NCI-H82 treated with DMSO at 0.1 percent for 48 hours (cell line): ENCODE data around the gene CCR9.

Experiments used
- DNase-seq: peaks from one replicate; lab custom pipeline; 2025; ENCODE audit not compliant: unreplicated experiment; lab: John Stamatoyannopoulos, UW

The CCR9 gene

DNA sequence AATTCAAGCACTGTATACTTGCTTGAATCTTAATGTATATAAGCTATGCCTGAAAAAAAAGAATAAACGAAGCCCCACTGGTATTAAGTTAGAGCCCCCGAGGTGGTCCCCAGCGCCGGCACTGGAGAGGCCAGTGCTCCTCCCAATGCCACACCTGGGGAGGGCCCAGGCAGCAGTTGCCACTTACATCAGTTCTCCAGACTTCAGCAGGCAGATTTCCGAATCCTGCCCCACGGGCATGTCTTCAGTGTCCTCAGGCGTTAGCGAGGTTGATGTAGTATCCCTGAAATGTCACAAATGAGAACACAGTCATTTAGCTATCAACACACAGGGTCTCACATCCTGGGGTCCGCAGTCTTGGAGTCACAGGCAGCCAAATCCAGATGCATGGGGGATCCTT is 49.9 kb downstream of the CCR9 start:
- no peak for DNase-seq

DNA sequence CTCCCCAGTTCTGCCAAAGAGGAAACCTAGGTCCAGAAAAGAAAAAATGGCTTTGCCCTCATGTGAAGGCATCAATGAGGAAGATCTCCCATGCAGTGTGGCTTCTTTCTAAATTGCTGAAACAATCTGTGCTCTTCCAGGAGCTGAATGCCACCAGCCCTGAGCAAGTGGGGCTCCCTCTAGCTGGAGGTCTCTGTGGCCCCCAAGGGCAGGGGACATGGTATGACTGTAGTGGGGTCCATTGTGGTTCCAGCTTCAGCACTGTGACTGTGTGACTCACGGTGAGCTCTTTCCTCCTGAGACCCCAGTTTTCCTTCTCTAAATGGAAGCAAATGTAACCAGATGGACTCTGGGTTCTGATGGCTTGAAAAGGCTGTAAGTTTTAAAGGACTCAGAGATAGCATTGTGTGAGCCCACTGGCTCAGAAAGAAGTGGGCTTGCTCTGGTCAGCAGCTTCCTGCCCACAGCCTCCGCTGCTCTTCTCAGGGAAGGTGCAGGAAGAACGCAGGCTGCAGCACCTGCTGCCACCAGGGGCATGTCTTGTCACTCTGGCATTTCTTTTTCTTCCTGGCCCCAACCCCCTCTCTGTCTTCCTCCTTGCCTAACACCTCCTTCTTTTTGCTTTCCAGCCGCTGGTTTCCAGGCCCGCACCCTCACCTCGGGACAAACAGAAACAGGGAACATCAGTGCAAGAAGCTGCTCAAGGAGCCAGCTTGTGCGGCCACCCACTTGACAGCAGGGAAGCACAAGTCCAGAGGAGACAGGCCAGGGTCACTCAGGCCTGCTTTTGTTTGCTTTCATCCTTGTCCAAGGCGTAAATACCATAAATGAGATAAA is 51.1 kb downstream of the CCR9 start:
- no peak for DNase-seq

DNA sequence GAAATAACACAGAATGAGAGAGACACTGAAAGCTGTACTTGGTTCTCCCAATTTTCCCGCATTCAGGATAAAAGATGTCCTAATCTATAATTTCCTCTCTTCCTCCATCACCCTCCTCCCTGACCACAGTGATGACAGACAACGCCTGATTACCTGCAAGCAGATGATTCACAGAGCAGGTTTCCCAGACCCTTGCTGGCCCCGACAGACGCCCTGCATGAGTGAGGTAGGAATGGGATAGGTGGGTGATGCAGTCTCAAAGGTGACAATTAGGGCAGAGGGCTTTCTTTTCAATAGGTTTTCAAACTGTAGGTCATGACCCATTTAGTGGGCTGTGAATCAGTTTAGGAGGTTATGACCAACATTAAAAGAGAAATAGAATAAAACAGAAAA is 51.7 kb downstream of the CCR9 start:
- DNase-seq = no peak

DNA sequence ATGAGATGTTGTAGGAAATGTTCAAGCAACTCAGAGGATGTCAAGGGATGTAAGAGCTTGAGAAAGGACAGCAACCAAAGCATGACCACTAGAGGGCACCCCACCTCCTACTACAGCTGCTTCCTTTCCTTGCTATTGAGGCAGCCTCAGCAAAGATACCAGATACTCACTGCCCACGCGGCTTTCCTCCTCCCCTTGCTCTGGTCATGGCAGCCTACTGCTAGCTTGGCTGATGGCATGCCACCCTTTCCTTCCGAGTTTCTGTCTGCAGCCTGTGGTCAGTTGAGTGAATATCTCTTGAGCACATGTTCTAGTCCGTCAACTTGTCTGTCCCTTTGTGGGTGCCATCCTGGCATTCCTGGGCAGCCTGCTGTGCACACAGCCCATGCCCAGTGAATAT is 52.5 kb downstream of the CCR9 start:
- peak; percentile 52 for DNase-seq

DNA sequence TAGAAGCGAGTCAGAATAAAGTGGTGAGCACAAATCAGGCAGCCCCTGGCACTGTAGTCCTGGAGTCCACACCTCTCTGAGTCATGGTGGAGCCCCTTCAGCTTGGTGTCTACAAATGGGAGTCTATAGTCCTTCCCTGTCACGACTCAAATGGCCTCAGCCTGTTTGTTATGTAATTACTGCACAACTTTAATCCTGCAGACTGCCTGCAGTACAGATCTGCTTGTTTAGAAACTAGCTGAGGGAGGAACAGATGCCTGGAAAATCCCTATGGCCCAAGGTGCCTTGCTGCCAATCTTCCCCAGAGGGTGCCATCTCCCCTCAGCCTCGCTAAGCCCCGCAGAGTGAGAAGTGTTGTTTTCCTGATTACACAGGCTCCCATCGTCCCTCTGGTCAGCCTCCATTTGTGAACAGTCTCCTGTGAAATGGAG is 53.0 kb downstream of the CCR9 start:
- peak; percentile 32 for DNase-seq

DNA sequence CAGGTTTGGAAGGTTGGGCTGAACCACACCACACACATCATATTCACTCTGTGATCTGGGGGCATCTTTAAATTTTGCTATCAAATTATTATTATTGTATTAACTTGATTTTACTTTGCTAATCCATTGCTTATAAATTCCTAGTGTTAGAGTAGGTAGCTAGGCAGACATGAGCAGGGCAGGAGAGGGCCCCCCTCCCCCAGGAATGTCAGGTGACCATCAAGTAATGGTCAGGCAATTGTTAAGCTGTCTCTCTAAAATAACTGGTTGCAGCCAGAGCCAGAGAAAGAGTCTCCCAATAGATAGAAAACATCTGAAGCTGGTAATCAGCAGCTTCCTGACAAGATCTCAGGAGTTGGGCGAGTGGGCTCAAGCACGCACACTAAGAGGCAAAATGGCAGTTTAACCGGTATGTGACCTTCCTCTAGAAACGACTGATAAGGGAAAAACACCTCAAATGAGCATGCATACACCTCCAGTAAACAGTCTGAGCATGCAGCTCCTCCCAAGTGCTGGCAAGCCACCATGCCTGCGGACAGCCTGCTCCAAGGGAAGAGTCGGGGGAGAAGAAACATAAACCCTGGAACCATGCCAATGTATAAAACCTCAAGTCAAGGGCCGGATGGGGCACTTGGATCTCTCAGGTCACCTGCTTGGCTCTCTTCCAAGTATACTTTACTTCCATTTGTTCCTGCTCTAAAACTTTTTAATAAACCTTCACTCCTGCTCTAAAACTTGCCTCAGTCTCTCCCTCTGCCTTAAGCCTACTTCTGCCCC is 53.8 kb downstream of the CCR9 start:
- no peak for DNase-seq

DNA sequence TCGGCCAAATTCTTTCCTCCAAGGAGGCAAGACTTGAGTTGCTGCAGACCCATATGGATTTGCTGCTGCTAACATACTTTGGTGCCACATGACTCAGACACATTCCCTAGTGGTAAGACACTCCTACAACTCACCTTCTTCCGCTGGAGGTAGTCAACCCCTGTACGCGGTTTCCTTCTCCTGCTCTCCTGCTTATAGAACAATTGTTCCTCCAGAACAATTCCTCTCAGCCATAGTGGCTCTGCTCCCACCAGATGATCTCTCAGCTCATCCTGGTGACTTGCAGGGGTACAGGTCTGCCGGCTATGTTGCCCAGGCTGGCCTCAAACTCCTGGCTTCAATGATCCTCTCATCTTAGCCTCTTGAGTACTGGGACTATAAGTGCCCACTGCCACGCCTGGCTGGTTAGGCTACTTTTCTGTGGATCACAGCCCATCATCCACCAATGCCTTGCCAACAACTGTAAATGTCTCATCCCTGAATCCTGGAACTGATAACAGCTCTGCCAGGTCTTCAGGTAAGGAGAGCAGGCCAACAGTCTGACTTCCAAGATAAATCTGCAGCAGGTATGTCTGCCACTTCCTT is 54.5 kb downstream of the CCR9 start:
- DNase-seq = no peak

DNA sequence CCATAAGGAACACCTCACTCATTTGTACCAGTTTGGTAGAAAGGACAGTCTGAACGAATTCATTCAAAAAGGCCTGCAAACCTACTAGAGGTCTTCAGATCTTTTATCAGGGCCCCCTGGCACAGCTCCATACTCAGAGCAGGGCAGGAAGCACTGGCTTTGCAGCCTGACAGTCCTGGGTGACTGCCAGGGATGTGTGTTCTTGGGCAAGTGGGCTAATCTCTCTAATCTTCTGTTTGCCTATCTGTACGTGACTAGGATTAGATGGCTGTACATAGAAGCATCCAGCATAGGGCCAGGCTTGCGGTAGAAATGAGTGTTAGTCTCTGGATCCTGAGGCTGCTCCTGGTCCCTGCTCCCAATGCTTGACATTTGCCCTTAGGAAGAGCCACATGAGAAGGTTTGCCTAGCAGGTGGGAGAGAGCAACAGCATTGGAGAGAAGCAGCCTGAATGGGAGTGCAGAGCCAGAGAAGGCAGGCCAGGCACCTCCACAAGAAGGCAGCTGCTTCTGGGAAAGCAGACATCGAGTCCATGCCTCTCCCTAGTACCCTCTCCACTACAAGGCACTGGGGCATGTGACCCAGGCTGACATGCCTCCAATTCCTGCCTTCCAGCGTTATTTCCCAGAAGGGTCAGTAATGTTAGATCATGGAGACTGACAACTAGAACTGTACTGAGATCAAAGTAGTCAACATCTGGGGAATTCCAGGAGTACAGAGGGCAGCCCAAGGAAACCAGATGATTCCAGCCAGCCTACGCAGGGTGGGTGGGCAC is 55.9 kb downstream of the CCR9 start:
- DNase-seq = peak; percentile 65

DNA sequence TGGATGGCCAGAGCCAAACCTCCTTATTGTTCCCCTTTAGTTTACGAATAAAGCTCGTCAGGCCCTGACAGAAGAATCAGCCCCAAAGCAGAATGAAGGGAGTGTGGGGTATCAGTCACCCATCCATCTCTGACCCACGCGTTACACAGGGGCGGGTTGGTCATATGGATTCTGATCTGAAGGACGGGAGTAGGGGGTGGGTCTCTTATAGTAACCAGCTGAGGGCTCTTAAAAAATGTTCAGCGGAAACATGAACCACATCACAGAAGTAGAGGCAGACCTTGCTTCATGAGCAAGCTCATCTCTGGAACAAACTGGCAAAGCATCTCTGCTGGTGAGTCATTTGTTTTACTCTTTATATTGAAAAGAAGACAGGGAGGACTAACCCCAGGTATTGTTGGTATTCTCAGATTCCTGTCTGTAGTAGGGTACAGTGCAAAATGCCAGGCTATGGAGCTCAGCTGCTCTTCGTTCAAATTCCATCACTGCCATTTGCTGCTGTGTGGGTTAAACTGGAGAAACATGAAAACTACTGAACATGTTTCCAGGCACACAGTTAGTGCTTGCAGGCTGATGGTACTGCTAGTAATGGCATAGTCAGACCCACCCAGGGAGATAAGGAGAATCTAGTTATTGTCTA is 57.0 kb downstream of the CCR9 start, which contains the start of gene CXCR6:
Gene CXCR6, plus strand, starts transcription at position 258 of the 640 bp plus-strand sequence. CDS start 3,018 bp downstream, outside the sequence.
- DNase-seq = no peak

DNA sequence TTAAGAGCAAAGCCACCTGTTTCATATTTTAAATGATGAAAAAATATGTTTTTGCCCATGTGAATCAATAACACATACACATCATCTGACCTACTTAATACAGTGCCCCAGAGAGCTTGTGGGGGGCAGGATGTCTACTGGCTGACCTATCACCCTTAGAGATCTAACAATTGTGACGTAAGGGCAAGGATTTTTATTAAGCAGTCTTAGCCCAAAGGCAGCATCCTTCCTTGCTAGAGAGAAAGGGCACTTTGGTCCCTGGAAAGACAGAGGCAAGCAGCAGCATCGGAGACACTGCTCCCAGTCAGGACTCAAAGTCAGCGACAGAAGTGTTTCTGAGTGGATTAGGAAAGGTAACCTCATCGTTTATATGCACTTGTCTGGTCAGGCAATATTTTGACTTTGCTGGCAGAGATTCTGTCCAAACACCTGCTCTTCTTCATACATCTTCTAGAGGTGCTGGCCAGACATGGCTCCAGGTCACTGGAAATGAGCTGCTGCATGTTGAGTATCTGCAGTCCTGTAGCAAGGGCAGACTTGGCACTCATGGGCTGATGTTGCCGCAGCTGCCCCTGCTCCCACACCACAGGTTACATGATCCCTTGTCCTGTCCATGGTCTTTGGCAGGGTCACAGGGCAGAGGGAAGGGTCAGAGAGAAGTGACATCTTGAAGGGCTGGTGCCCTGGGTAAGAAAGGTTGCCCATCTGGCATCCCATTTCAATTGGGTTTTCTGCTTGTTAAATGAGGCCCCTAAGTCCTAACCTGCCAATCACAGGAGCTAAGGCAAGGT is 58.7 kb downstream of the CCR9 start:
- DNase-seq = no peak

DNA sequence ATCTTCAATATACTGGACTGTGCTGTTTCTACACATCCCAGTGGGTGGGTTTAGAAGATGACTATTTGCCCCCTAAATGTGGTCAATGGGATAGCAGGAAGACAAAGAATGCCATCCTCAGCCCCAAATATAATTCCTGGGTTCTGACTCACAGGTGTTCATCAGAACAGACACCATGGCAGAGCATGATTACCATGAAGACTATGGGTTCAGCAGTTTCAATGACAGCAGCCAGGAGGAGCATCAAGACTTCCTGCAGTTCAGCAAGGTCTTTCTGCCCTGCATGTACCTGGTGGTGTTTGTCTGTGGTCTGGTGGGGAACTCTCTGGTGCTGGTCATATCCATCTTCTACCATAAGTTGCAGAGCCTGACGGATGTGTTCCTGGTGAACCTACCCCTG is 60.0 kb downstream of the CCR9 start:
- no peak for DNase-seq

DNA sequence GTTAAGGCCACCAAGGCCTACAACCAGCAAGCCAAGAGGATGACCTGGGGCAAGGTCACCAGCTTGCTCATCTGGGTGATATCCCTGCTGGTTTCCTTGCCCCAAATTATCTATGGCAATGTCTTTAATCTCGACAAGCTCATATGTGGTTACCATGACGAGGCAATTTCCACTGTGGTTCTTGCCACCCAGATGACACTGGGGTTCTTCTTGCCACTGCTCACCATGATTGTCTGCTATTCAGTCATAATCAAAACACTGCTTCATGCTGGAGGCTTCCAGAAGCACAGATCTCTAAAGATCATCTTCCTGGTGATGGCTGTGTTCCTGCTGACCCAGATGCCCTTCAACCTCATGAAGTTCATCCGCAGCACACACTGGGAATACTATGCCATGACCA is 60.5 kb downstream of the CCR9 start:
- DNase-seq = no peak

DNA sequence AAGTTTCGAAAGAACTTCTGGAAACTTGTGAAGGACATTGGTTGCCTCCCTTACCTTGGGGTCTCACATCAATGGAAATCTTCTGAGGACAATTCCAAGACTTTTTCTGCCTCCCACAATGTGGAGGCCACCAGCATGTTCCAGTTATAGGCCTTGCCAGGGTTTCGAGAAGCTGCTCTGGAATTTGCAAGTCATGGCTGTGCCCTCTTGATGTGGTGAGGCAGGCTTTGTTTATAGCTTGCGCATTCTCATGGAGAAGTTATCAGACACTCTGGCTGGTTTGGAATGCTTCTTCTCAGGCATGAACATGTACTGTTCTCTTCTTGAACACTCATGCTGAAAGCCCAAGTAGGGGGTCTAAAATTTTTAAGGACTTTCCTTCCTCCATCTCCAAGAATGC is 61.0 kb downstream of the CCR9 start:
- no peak for DNase-seq

DNA sequence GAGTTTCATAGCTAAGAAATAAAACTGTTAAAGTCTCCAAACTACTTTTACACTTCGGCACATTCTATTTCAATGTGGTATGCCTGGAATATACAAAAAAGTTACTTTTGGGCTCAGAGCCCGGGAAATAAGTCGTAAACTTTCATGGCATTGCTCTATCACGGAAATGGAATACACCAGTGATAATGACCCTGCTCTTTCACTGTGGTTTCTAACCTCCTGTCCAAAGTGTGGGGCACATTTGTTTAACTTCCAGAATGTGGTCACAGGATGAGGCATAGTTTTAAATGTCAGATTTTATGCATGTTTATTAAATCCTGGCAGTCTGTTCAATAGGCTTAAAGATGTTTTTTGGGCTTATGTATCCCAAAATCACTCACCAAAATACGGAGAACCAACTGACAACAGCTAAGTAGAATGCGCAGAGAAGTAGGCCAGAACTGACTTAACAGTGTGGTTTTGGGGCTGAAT is 62.0 kb downstream of the CCR9 start:
- no peak for DNase-seq

DNA sequence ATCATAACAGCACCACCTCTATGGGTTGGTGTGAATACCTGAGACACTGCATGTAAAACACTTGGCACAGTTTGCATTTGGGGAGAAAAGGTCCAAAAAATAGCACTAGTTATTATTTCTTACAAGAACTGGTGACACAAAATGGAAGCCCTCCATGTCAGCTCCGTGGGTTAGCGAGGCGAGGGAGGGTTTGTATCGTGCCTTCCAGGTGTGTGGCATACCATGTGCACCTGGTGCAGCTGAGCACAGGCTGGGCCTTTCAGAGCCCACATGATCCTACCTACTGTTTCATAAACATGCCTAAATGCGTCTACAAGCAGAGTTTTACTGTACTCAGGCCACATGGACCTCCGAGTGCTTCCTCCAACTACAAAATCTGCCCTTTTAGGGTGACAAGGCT is 62.5 kb downstream of the CCR9 start:
- no peak for DNase-seq

DNA sequence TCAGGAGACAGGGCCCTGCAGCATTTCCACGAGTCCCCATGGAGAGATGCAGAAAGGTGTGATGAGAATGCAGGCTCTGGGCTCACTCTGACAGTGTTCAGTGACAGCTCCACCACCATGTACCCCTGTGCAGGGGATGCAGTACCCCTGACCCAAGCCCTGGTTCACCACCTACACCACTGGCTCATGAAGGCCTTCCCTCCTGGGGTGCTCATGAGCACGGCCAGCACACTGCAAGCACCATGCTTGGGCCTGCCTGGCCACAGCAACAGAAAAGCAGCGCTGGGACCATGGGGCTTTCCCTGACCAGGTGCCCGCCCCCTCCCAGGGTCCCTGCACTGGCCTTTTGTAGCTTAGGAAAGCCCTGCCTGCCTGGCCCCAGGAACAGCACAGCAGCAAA is 63.1 kb downstream of the CCR9 start:
- DNase-seq = no peak

DNA sequence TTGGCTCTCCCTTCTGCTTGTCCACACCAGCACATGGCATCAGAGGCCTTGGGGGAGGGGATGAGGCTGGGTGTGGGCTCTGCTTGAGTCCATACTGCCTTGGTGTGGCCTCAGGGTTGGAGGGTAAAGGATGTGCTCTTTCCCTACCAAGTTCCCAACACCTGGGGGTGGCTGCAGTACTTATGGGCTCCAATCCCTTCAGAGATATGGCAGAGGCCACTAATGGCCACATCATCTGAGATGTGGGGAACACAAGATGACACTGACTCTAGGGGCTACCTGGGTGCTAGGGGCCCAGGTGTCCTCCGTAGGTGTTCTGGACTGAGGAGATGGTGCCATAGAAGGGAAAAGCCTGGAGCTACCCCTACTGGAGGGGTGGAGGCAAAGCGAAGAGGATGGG is 63.8 kb downstream of the CCR9 start:
- DNase-seq = no peak

DNA sequence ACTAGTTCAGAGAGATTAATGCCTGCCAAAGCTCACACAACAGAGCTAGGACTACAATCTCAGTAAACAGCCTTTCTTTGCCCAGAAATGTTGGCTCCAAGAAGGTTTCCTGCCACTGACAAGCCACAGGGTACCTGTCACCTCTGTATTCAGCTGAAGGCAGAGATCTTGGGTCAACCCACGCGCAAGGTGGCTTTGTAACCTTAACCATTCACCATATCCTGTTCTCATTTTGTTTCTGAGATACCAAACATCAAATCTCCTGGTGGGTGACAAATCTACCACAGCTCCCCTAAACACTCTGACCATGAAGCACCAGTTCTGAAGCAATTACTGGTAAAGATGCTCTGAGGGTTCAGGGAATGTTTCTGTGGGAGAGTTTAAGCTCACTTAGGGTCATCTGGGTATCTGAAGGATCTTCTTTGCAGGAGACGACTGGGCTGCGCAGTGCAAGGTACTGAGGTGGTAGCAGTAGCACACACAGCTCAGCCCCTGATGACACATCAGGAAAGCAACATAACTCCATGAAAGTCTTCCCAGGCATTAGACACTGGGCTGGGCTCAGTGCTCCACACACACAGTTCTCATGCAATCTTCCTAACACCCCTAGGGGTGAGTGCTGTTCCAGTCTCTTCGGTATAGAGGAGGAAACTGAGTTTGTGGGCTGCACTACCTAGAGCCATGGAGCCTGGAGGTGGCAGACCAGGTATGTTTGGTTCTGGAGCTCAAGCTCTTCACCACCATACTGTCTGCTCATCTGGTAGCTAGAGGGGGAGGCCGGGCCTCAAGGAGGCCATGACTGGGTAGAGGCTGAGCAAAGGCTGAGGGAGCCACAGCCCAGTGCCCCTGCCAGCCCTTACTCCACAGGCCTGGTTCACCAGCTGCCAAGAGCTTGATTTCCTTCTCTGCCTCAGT is 64.6 kb downstream of the CCR9 start:
- DNase-seq = no peak

DNA sequence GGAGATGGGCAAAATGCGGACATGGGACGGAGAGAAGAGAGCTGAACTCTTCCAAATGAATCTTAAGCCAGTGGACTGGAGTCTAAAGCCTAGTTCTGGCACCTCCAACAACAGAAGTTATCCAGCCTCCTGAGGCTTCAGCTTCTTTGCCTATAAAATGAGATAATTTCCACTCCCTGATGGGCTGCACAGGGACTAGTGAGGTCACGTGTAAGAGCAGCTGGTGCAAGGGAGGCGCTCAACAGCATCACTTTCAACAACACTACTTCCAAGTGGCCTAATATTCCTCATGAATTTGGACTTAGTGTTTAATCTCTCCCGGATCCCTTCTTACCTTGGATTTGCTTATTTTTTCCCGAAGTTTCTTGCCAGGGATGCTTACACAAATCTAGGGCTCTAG is 65.6 kb downstream of the CCR9 start:
- no peak for DNase-seq
